Uterus (tissue), 2 donors: ENCODE results near the gene GRIN2A.

Experiments used
- POLR2A ChIP-seq, 2 donors: fragments of 450-650 bp; IDR thresholded peaks; one replicate each; pipeline ENCODE4 v1.6.1; 2016; ENCODE audit warnings: antibody characterized with exemption in 2 of 2, mild to moderate bottlenecking in 1 of 2, moderate library complexity in 1 of 2
- TF ChIP-seq, protein P1 (sequence below), 4 experiments: fragments of 200-600 bp in 2 of 4; fragments of 450-650 bp in 2 of 4; sonication (generic) in 2 of 4; IDR thresholded peaks; one replicate each; pipeline ENCODE4 v1.5.1; 2016 to 2019; ENCODE audit warnings: antibody characterized with exemption in 4 of 4, mild to moderate bottlenecking in 2 of 4, moderate library complexity in 1 of 4

DNA sequence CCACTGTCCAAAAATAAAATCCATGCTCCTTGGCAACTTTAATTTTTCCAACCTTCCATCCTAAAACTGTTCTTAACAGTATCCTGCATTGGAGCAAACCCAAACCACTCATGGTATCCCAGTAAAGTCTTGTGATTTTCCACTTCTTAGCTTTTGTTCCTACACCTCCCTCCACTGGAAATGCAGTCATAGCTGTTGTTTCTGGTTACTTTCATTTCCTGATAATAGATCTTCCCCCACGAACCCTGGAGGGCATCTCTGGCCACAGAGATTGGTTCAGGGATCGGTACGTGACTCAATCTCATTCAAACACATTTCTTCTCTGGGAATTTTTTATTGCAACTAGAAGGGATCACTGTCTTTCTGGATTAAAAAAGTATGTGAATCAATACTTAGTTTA lies 276.0 kb downstream of the GRIN2A start:
- TF ChIP-seq, protein P1, sequence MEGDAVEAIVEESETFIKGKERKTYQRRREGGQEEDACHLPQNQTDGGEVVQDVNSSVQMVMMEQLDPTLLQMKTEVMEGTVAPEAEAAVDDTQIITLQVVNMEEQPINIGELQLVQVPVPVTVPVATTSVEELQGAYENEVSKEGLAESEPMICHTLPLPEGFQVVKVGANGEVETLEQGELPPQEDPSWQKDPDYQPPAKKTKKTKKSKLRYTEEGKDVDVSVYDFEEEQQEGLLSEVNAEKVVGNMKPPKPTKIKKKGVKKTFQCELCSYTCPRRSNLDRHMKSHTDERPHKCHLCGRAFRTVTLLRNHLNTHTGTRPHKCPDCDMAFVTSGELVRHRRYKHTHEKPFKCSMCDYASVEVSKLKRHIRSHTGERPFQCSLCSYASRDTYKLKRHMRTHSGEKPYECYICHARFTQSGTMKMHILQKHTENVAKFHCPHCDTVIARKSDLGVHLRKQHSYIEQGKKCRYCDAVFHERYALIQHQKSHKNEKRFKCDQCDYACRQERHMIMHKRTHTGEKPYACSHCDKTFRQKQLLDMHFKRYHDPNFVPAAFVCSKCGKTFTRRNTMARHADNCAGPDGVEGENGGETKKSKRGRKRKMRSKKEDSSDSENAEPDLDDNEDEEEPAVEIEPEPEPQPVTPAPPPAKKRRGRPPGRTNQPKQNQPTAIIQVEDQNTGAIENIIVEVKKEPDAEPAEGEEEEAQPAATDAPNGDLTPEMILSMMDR (IDR thresholded peaks at IDR 0.05) = no peak
- TF ChIP-seq POLR2A (IDR thresholded peaks at IDR 0.05) = no peak
